ENCODE results near the gene PRAMEF2. TPM values are rescaled to one million over a fixed set of nuclear protein-coding genes. Genes with fewer than 3 reads are reported as not detected.
"Not testable (repeated sequence)": the region's sequence is repeated elsewhere in the genome, so short reads cannot be mapped to it uniquely, and the experiment has no call there.

The PRAMEF2 gene
- total and polyA plus RNA-seq, 2 of the 8 experiments (the other 6 are each of a cell fraction or from before 2014, with no cell fraction given) = not detected

- DNase-seq (ENCODE audit: low read depth in 1 of 2, low spot score in 2 of 2); CTCF ChIA-PET (ENCODE audit: partially characterized antibody); H4K20me1 ChIP-seq (replicated peaks in 1 of 2; ENCODE audit: control insufficient read depth in 1 of 2, insufficient read depth in 2 of 2, low read length in 2 of 2); H4K91ac ChIP-seq (replicated peaks; ENCODE audit: insufficient read length, low read length); H3K9ac ChIP-seq (replicated peaks in 1 of 4; ENCODE audit: extremely low read depth in 1 of 4, low read depth in 3 of 4, low read length in 3 of 4); FAIRE-seq; H2BK20ac ChIP-seq (ENCODE audit: low read length); H3K27ac ChIP-seq (ENCODE audit: low read depth, low read length); H2AK5ac ChIP-seq (ENCODE audit: low read depth, low read length); H2AFZ ChIP-seq (ENCODE audit: low read length); H2BK5ac ChIP-seq (ENCODE audit: low read depth, low read length); H3K14ac ChIP-seq (ENCODE audit: insufficient read length); H4K8ac ChIP-seq (ENCODE audit: extremely low read depth, insufficient read depth, low read length); POLR2A ChIA-PET (ENCODE audit: partially characterized antibody); H3K18ac ChIP-seq (ENCODE audit: extremely low read depth, low read length); H3K23ac ChIP-seq (ENCODE audit: insufficient read length); H4K5ac ChIP-seq (ENCODE audit: insufficient read length, low read depth, low read length); H3K4ac ChIP-seq (replicated peaks; ENCODE audit: insufficient read length, low read depth, low read length); H2BK15ac ChIP-seq (ENCODE audit: low read length); H3K4me1 ChIP-seq (replicated peaks in 1 of 4; ENCODE audit: control insufficient read depth in 3 of 4, insufficient read depth in 4 of 4, low read length in 3 of 4); H3K4me3 ChIP-seq (ENCODE audit: extremely low read depth in 1 of 4, insufficient read depth in 2 of 4, low read depth in 3 of 4, low read length in 4 of 4); H2BK120ac ChIP-seq (replicated peaks; ENCODE audit: low read depth, low read length); H3K4me2 ChIP-seq (ENCODE audit: insufficient read depth in 1 of 2, low read depth in 2 of 2, low read length in 2 of 2); H3K56ac ChIP-seq (replicated peaks; ENCODE audit: insufficient read length, low read depth, low read length); H2BK12ac ChIP-seq (ENCODE audit: low read depth, low read length); H3K79me1 ChIP-seq (ENCODE audit: low read depth, low read length); H3K36me3 ChIP-seq (ENCODE audit: control insufficient read depth in 2 of 4, insufficient read depth in 4 of 4, low read length in 3 of 4); H3K27me3 ChIP-seq (replicated peaks in 1 of 4; ENCODE audit: control insufficient read depth in 3 of 4, extremely low read depth in 1 of 4, insufficient read depth in 3 of 4, low read length in 3 of 4); H3K23me2 ChIP-seq (ENCODE audit: low read depth, low read length); H3K79me2 ChIP-seq (ENCODE audit: control insufficient read depth in 1 of 2, insufficient read depth in 2 of 2, low read length in 2 of 2): not testable (repeated sequence)
- 86% methylated on average over 2 of the region's 3 CpGs; no CpG with 5 or more reads in 1 of the 2 experiments for WGBS, 2 experiments (ENCODE audit: extremely low coverage in 1 of 2, insufficient coverage in 1 of 2, insufficient read length in 1 of 2, insufficient replicate concordance in 2 of 2, low coverage in 1 of 2, low lambda C conversion rate in 2 of 2, missing lambda C conversion rate in 1 of 2)
- peaks cover 2 to 13% of the 10 kb centered on the region in 2 experiments; a peak in 3 of 4 replicates for H3K9me3 ChIP-seq (ENCODE audit: insufficient read depth in 2 of 2, low read depth in 1 of 2, low read length in 1 of 2)
These were observed 29.2 kb downstream of the PRAMEF2 start, which contains the start of gene PRAMEF4 for GRCh38 chr1:12886101-12886500. Gene PRAMEF4, minus strand, starts transcription at chr1:12886201. Its CDS starts 2,807 bp downstream, at chr1:12883394.

- H3K36me3 ChIP-seq (ENCODE audit: control insufficient read depth in 2 of 4, insufficient read depth in 4 of 4, low read length in 3 of 4); DNase-seq (ENCODE audit: low read depth in 1 of 2, low spot score in 2 of 2); CTCF ChIA-PET (ENCODE audit: partially characterized antibody); H2BK120ac ChIP-seq (replicated peaks; ENCODE audit: low read depth, low read length); H3K4me3 ChIP-seq (ENCODE audit: extremely low read depth in 1 of 4, insufficient read depth in 2 of 4, low read depth in 3 of 4, low read length in 4 of 4); H2BK20ac ChIP-seq (ENCODE audit: low read length); H3K79me2 ChIP-seq (ENCODE audit: control insufficient read depth in 1 of 2, insufficient read depth in 2 of 2, low read length in 2 of 2); H2BK12ac ChIP-seq (ENCODE audit: low read depth, low read length); POLR2A ChIA-PET (ENCODE audit: partially characterized antibody); H2BK5ac ChIP-seq (ENCODE audit: low read depth, low read length); H3K4ac ChIP-seq (replicated peaks; ENCODE audit: insufficient read length, low read depth, low read length); FAIRE-seq; H2AFZ ChIP-seq (ENCODE audit: low read length); H3K4me1 ChIP-seq (replicated peaks in 1 of 4; ENCODE audit: control insufficient read depth in 3 of 4, insufficient read depth in 4 of 4, low read length in 3 of 4); H4K8ac ChIP-seq (ENCODE audit: extremely low read depth, insufficient read depth, low read length); H3K27me3 ChIP-seq (replicated peaks in 1 of 4; ENCODE audit: control insufficient read depth in 3 of 4, extremely low read depth in 1 of 4, insufficient read depth in 3 of 4, low read length in 3 of 4); H3K23me2 ChIP-seq (ENCODE audit: low read depth, low read length); H3K18ac ChIP-seq (ENCODE audit: extremely low read depth, low read length); H3K23ac ChIP-seq (ENCODE audit: insufficient read length); H3K14ac ChIP-seq (ENCODE audit: insufficient read length); H2AK5ac ChIP-seq (ENCODE audit: low read depth, low read length); H3K79me1 ChIP-seq (ENCODE audit: low read depth, low read length); H2BK15ac ChIP-seq (ENCODE audit: low read length); H3K27ac ChIP-seq (ENCODE audit: low read depth, low read length); H4K91ac ChIP-seq (replicated peaks; ENCODE audit: insufficient read length, low read length); H3K56ac ChIP-seq (replicated peaks; ENCODE audit: insufficient read length, low read depth, low read length); H3K9ac ChIP-seq (replicated peaks in 1 of 4; ENCODE audit: extremely low read depth in 1 of 4, low read depth in 3 of 4, low read length in 3 of 4); H3K4me2 ChIP-seq (ENCODE audit: insufficient read depth in 1 of 2, low read depth in 2 of 2, low read length in 2 of 2); H4K5ac ChIP-seq (ENCODE audit: insufficient read length, low read depth, low read length); H4K20me1 ChIP-seq (replicated peaks in 1 of 2; ENCODE audit: control insufficient read depth in 1 of 2, insufficient read depth in 2 of 2, low read length in 2 of 2); H3K9me3 ChIP-seq (ENCODE audit: insufficient read depth in 2 of 2, low read depth in 1 of 2, low read length in 1 of 2): not testable (repeated sequence)
- WGBS, 2 experiments (ENCODE audit: extremely low coverage in 1 of 2, insufficient coverage in 1 of 2, insufficient read length in 1 of 2, insufficient replicate concordance in 2 of 2, low coverage in 1 of 2, low lambda C conversion rate in 2 of 2, missing lambda C conversion rate in 1 of 2) = 100% methylated on average over 1 of the region's 1 CpG; no CpG with 5 or more reads in 1 of the 2 experiments
These were observed 41.3 kb downstream of the PRAMEF2 start, which contains the start of gene PRAMEF10 for GRCh38 chr1:12898170-12898569. Gene PRAMEF10, minus strand, starts transcription at chr1:12898270. Its CDS starts 2,423 bp downstream, at chr1:12895847.

Measured in H1 (cell line).